ENCODE measurements around the gene GOLGA2.

DNA sequence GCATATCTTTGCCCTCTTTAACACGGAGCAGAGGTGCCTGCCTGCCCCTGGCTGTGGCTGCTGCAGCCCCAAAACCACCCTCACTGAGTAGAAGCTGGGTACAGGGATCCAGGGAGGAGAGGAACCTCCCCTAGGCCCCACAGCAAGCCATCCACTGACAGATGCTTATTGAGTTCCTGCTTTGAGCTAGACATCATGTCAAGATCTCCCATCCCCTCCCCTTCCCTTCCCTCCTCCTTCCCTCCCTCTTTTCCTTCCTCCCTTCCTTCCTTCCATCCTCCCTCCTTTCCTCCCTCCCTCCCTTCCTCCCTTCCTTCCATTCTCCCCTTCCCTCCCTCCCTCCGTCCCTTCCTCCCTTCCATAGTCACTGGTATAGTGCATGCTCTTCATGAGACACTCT, 29.3 kb downstream of the GOLGA2 start:
- no peak for TF ChIP-seq CTCF (conservative IDR thresholded peaks at IDR 0.05; ENCODE audit: low read depth, low read length)
- no peak for TF ChIP-seq POLR2A (IDR thresholded peaks at IDR 0.05; ENCODE audit: low read depth, low read length)
- no peak for TF ChIP-seq BHLHE40 (IDR thresholded peaks at IDR 0.05; ENCODE audit: low read depth, low read length)
- TF ChIP-seq RAD21 (IDR thresholded peaks at IDR 0.05; ENCODE audit: low read length) = no peak
- no peak for TF ChIP-seq MAFK (IDR thresholded peaks at IDR 0.05; ENCODE audit: low read depth, low read length)
- no peak for TF ChIP-seq RFX5 (IDR thresholded peaks at IDR 0.05; ENCODE audit: low read depth, low read length)
- no peak for TF ChIP-seq NFE2L2 (IDR thresholded peaks at IDR 0.05; ENCODE audit: low read depth, low read length)
- no peak for TF ChIP-seq USF2 (IDR thresholded peaks at IDR 0.05; ENCODE audit: low read depth, low read length)
- no peak for TF ChIP-seq MAZ (IDR thresholded peaks at IDR 0.05; ENCODE audit: borderline replicate concordance, low read depth, low read length)
- no peak for TF ChIP-seq SMC3 (IDR thresholded peaks at IDR 0.05; ENCODE audit: low read depth, low read length)
- no peak for TF ChIP-seq CEBPB (IDR thresholded peaks at IDR 0.05; ENCODE audit: low read depth, low read length)
